Stimulated activated CD8-positive, alpha-beta memory T cell treated with anti-CD3 and anti-CD28 coated beads, Interleukin-15, amount 100 ng/mL, for 1 hour (primary cell): ENCODE results near the gene SLC26A2.
A peak's percentile ranks its signal among the peaks of the same experiment; 100 is the strongest.
"Not testable (repeated sequence)": the region's sequence is repeated elsewhere in the genome, so short reads cannot be mapped to it uniquely, and the experiment has no call there.

ENCODE experiments used
- DNase-seq: peaks from one replicate; pipeline ENCODE4 v3.0.0-alpha.2; 2020; ENCODE audit warnings: low read depth

SLC26A2 gene

DNA sequence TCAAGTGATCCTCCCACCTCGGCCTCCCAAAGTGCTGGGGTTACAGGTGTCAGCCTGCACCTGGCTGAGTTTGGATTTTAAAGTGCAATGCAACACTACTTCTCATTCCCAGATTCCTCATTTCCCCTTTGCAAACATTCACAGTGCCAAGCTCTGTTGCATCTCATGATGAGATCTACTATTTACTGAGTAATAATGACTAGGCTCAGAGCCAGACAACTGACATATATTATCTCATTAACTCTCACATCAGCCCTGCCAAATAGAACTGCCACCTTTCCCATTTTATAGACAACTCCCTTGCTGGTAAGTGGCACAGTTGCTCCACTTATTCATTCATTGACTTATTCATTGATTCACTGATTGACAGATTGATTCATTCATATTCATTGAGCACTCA lies 22.9 kb upstream of the SLC26A2 start:
- DNase-seq: no peak

DNA sequence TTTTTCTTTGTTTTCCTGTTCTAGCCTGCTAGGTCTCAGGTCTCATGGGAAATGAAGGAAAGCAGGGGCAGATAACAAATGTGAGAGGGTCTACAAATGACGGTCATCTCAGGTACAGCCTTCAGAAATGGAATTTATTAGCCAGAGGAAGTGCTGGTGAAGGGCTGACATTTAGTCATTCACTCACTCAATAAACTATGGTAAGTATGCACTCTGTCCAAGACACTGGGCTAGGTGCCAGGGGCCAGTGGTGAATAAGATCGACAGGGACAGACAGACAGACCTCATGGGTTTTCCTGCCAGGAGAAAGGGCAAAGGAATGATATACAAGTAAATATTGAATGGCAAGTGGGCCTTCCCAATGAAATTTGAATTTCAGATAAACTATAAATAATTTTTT lies 22.3 kb upstream of the SLC26A2 start:
- DNase-seq: no peak

DNA sequence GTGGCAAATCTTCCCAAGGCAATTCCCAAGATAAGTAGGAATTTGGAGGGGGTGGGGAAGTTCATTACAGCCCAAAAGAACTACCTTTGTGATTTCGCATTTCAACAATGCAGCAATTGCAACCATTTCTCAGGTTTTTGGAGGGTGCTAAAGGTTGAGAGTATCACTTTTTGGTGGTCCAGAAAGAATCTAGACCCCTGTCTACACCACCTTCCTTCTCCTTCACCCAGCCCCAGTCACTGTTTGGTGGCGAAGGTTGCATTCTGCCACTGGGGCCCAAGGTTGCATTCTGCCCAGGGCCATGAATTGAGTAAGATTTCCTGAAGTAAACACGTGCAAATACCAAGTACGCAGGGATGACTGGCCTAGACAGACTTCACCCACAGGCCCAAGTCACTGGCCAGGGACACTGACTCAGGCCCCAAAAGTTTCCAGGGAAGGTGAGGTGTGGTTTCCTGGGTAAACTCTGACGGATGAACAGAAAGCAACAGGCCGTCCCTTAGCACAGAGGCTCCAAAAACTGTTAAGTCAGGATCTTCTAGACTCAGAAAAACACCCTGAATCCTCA lies 21.7 kb upstream of the SLC26A2 start:
- no peak for DNase-seq

GRCh38 chr5:149939546-149939945 lies 21.0 kb upstream of the SLC26A2 start:
- no peak for DNase-seq

- no peak for DNase-seq
Observed at GRCh38 chr5:149940077-149940574, 20.4 kb upstream of the SLC26A2 start.

DNA sequence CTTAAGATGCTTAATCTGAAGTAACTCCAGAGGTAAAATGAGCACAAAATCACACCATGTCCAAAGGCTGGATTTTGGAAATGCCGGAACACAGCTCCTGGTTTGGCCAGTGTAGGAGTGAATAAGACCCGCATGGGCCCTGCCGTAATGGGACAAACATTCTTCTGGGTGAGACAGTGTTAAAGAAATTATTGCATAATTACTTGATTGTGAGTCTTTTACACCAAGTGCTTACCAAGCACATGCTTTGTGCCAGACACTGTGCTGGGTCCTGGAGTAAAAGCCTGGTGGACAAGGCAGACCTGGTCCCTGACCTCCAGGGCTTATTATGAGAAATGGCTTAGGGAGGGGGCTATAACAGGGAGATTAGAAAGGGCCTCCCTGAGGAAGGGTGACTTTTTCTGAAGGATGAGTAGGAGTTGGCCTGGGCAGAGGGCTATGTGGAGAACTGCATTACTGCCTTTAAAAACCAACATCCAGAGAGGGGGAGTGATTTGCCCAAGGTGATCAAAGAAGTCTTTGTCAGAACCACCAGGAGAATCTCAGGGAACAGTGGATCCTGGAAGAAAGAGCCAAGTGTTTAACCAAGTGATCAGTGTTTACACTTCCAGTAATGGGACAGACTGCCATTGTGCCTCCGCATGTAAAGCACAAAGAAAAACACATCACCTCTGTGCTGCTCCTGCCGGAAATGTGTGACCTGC lies 19.5 kb upstream of the SLC26A2 start:
- no peak for DNase-seq

DNA sequence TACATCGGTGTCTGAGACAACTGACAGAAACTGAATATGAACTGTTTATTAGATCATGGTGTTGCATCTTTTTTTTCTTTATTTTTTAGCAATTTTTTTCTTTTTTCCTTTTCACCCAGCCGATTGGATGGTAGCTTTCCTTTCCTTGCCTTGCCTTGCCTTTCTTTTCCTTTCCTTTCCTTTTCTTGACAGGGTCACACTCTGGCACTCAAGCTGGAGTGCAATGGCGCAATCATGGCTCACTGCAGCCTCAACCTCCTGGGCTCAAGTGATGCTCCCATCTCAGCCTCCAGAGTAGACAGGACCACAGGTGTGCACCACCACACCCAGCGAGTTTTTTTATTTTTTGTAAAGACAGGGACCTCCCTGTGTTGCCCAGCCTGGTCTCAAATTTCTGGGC lies 18.8 kb upstream of the SLC26A2 start:
- no peak for DNase-seq

DNA sequence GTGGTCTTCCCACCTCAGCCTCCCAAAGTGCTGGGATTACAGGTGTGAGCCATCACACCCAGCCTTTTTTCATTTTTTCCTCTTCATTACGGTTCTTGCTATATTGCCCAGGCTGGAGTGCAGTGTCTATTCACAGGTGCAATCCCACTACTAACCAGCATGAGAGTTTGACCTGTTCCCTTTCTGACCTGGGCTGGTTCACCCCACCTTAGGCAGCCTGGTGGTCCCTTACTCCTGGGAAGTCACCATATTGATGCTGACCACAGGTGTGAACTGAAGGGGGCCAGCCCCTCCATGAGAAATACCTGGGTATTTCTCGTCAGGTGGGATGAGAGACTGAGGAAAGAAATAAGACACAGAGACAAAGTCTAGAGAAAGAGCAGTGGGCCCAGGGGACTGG lies 18.4 kb upstream of the SLC26A2 start:
- no peak for DNase-seq

DNA sequence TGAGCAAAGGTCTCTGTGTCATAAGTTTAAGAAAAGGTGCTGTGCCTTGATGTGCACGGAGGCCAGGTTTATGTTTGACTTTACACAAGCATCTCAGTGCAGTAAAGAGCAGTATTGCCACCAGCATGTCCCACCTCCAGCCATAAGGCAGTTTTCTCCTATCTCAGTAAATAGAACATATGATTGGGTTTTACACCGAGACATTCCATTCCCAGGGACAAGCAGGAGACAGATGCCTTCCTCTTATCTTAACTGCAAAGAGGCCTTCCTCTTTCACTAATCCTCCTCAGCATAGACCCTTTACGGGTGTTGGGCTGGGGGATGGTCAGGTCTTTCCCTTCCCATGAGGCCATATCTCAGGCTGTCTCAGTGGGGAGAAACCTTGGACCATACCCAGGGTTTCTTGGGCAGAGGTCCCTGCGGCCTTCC lies 17.8 kb upstream of the SLC26A2 start:
- DNase-seq: not testable (repeated sequence)

- DNase-seq: not testable (repeated sequence)
Observed at GRCh38 chr5:149943177-149943949, 17.2 kb upstream of the SLC26A2 start.

DNA sequence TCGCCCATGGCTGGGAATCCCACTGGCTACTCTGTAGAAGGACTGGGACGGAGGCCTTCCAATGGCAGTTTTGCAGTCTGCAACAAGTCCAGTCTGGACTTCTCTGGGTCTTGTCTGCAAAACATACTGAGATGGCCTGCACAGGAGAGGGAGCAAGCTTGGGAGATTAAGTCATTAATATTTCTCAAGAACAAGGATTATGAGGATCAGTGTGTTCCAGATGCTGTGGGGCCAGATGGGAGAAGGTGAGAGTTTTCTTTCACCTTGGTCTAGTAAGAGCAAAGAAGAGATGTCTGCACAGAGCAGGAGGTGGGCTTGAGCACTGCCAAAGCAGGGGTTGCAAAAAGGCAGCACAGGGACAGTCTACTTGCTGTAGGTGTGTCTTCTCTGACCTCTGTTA lies 15.9 kb upstream of the SLC26A2 start, which contains the start of gene PDE6A:
Gene PDE6A, minus strand, starts transcription at position 128 of the 400 bp plus-strand sequence. Its CDS starts 120 bp downstream, at position 8.
- no peak for DNase-seq

GRCh38 chr5:149946118-149946517 lies 14.4 kb upstream of the SLC26A2 start:
- no peak for DNase-seq

DNA sequence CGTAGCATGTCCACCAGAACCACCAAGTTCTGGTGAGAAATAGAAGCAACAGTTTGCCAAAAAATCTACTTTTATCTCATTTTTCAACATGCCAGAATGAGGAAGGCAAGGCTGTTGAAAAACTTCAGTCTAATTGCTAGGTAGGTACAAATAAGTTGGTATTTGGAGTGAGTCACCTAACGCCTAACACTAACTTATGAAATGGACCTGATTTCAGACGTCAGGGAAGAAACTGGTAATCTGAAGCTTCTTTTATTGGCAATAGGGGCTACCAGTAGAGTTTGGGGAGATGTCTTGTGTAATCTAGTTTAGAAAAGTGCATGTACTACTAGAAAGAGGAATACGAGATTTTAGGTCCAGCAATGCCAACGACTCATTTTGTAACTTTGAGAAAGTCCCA lies 11.6 kb upstream of the SLC26A2 start:
- DNase-seq: no peak

DNA sequence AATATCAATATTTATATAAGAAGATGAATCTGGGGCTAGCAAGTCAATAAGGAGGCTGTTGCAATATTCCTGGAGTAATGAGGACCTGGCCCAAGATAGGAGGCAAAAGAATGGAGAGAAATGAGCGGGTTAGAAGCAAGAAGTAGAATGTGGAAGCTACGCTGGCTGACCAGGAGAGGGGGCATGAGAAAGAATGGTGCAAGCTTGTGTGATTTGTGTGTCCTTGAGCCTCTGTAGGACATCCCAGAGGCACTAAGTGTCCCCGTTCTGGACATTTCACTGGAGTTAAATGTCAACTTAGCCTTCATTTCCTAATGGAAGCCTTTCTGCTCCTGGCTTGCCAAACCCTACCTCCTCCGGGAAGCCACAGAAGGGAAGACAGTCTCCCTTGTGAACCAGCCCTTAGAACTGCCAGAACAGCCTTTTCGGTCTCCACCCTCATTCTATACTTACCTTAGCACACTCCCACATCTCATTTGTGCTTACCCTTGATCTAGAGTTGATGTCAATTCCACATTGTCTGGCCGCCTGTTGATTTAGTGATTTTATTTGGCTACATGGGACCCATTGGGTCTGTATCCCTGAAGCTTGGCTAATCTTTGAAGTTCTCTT lies 9.3 kb upstream of the SLC26A2 start:
- no peak for DNase-seq

DNA sequence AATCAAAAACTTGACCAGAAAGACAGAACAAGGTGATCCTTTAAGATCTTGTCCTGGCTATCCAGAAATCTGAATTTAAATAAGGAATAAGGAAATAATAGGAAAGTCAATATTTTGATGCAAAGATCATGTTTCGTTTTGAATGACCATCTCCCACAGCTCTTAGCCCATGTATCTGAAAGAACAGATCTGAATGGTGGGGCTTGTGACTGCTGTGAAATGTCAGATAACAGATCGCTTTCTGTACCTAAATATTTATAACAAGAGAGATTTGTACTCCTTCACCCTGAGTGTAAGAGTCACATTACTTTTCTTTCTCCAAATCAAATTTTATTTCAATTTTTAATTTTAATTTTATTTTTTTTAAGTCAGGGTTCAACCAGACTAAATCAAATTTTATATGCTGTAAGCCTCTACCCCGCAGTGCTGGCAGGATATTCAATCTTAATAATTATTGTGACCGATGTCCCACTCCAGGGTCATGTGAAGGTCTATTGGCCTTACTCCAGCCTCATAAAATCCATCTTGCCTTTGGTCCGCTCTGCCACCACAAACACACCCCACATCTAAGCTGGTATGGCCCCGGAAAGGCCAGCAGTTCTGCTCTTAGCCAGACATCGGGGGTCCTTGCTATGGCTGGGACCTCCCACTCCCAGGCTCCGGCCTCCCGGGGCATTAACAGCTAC lies 7.0 kb upstream of the SLC26A2 start:
- DNase-seq: no peak

GRCh38 chr5:149954798-149955197 lies 5.8 kb upstream of the SLC26A2 start:
- DNase-seq: no peak

- DNase-seq: no peak
Observed at GRCh38 chr5:149956685-149957084, 3.9 kb upstream of the SLC26A2 start.

DNA sequence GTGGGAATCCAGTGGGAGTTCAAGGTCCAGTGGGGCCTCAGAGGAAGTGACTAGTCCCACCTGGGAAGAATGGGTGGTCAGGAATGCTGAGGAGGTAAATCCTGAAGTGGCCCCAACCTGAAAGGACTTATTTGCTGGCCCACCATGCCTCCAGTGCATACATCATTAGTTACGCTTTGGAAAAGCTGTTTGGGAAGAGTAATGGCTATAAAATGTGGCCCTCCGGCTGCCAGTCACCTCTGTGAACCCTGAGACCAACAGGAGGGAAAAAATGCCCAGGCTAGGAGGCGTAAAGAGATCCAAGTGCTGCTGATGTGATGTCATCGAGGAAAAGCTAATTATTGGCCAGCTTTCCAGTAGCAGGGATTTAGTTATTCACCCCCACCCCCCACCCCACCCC lies 2.7 kb upstream of the SLC26A2 start:
- no peak for DNase-seq

DNA sequence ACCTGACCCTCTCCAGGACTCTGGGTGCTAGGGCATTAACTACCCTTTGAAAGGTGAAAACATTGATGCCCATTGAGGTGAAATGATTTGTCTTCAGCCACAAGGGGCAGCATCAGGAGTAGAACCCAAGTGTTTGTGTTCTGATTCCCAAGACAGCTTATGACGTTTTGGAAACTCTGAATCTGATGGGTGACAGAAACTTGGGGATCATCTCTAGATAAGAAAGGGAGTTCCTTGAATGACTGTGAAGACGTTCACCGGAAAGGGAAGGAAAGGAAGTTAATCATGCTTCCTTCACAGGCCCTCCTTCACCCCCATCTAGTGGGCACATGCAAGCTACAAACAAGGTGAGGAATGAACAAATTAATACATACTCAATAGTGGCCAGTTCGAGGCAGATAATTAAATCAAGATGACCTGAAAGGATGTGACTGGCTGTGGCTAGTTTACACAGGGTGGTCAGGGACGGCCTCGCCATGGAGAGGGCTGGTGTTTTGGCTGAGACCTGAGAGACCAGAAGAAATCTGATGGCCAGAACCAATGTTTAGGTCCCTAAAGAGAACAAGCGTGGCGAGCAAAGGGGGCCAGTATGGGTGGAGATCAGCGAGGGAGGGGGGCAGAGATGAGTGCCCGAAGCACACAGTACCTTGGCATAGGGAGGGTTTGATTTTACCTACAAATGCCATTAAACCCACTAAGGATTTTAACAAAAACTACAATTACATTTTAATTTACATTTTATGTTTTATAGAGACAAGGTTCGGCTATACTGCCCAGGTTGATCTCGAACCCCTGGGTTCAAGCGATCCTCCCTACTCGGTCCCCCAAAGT lies 937 bp upstream of the SLC26A2 start:
- DNase-seq: peak; percentile 11

GRCh38 chr5:149961186-149961685 lies 678 bp downstream of the SLC26A2 start:
- no peak for DNase-seq

- no peak for DNase-seq
Observed at GRCh38 chr5:149961957-149962409, 1.4 kb downstream of the SLC26A2 start.
